Endothelial cell of umbilical vein (primary cell): ENCODE measurements around the gene NEUROD4.

ENCODE experiments used
- EZH2 ChIP-seq: IDR thresholded peaks from 2 replicates; pipeline ENCODE4 v1.6.1; 2012; ENCODE audit warnings: borderline replicate concordance, low read depth, mild to moderate bottlenecking, moderate library complexity, low read length, inconsistent platforms; ENCODE audit not compliant: severe bottlenecking
- FOS ChIP-seq: IDR thresholded peaks from 2 replicates; pipeline ENCODE4 v1.6.1; 2011; ENCODE audit warnings: mild to moderate bottlenecking, low read length, moderate library complexity, borderline replicate concordance; ENCODE audit not compliant: insufficient read depth
- GATA2 ChIP-seq: IDR thresholded peaks from 2 replicates; pipeline ENCODE4 v1.7.0; 2011; ENCODE audit warnings: low read depth, mild to moderate bottlenecking, moderate library complexity, mixed read lengths, low read length; ENCODE audit not compliant: insufficient read length, insufficient read depth
- JUN ChIP-seq: IDR thresholded peaks from 2 replicates; pipeline ENCODE4 v1.6.1; 2011; ENCODE audit warnings: borderline replicate concordance, low read depth; ENCODE audit not compliant: insufficient read length, insufficient read depth
- MYC ChIP-seq: IDR thresholded peaks from one replicate; pipeline ENCODE4 v1.6.1; 2011; ENCODE audit warnings: mild to moderate bottlenecking, low read depth, low read length
- POLR2A ChIP-seq: IDR thresholded peaks from 2 replicates; pipeline ENCODE4 v1.6.1; 2012; ENCODE audit warnings: low read depth, mild to moderate bottlenecking, control low read depth, low read length
- POLR2AphosphoS5 ChIP-seq: IDR thresholded peaks from 2 replicates; pipeline ENCODE4 v1.6.1; 2012; ENCODE audit warnings: low read depth, mild to moderate bottlenecking, control low read depth, low read length, moderate library complexity; ENCODE audit not compliant: insufficient read depth
- TF ChIP-seq, protein P1 (sequence below), 2 donors: IDR thresholded peaks; 1 replicate in 1 of 2; 2 replicates in 1 of 2; pipeline ENCODE4 v1.5.1; 2011; ENCODE audit warnings: low read length in 2 of 2, mild to moderate bottlenecking in 2 of 2, moderate library complexity in 2 of 2, control low read depth in 1 of 2, inconsistent platforms in 1 of 2, low read depth in 1 of 2; ENCODE audit not compliant: insufficient read depth in 1 of 2; ENCODE audit errors: extremely low read depth in 1 of 2
- TF ChIP-seq, protein P2 (sequence below): IDR thresholded peaks from 2 replicates; pipeline ENCODE4 v1.6.1; 2011; ENCODE audit not compliant: insufficient read depth, insufficient read length

GRCh38 chr12:54973556-54973955 lies 46.2 kb upstream of the NEUROD4 start:
- TF ChIP-seq, protein P1, sequence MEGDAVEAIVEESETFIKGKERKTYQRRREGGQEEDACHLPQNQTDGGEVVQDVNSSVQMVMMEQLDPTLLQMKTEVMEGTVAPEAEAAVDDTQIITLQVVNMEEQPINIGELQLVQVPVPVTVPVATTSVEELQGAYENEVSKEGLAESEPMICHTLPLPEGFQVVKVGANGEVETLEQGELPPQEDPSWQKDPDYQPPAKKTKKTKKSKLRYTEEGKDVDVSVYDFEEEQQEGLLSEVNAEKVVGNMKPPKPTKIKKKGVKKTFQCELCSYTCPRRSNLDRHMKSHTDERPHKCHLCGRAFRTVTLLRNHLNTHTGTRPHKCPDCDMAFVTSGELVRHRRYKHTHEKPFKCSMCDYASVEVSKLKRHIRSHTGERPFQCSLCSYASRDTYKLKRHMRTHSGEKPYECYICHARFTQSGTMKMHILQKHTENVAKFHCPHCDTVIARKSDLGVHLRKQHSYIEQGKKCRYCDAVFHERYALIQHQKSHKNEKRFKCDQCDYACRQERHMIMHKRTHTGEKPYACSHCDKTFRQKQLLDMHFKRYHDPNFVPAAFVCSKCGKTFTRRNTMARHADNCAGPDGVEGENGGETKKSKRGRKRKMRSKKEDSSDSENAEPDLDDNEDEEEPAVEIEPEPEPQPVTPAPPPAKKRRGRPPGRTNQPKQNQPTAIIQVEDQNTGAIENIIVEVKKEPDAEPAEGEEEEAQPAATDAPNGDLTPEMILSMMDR (IDR thresholded peaks at IDR 0.05; ENCODE audit: extremely low read depth in 1 of 2, insufficient read depth in 1 of 2, low read depth in 1 of 2, low read length in 2 of 2): no peak
- no peak for TF ChIP-seq EZH2
- no peak for TF ChIP-seq POLR2AphosphoS5
- no peak for TF ChIP-seq POLR2A
- no peak for TF ChIP-seq MYC
- no peak for TF ChIP-seq FOS
- no peak for TF ChIP-seq JUN
- TF ChIP-seq, protein P2, sequence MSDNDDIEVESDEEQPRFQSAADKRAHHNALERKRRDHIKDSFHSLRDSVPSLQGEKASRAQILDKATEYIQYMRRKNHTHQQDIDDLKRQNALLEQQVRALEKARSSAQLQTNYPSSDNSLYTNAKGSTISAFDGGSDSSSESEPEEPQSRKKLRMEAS: no peak
- TF ChIP-seq GATA2: no peak
